Cardiac septum (tissue), 1 donor: ENCODE measurements around the gene TTI1. TPM values are rescaled to one million over a fixed set of nuclear protein-coding genes. Genes with fewer than 3 reads are reported as not detected.
"Not testable (repeated sequence)": the region's sequence is repeated elsewhere in the genome, so short reads cannot be mapped to it uniquely, and the experiment has no call there.

Source experiments
- DNase-seq: peaks from one replicate; pipeline ENCODE4 v3.0.0-alpha.2; 2020; ENCODE audit warnings: low spot score
- intact Hi-C: fragments of 100-400 bp; cut with DNase I; formaldehyde crosslinking; loops from one replicate; pipeline ENCODE4 v1.14.0; 2022
- total RNA-seq: library from RNA; stranded (reverse); fragmentation: NEBNext Ultra II Directional; extraction: Animal tissue kit (Norgen Biotek cat#: 25700); gene quantifications from one replicate; pipeline ENCODE4 v1.2.1, GENCODE V29; 2021
- donor health status: DM: no; HTN: no; CAD: no.

Gene TTI1
- total RNA-seq, 1 donor from 2014 or later = 11.4 TPM

DNA sequence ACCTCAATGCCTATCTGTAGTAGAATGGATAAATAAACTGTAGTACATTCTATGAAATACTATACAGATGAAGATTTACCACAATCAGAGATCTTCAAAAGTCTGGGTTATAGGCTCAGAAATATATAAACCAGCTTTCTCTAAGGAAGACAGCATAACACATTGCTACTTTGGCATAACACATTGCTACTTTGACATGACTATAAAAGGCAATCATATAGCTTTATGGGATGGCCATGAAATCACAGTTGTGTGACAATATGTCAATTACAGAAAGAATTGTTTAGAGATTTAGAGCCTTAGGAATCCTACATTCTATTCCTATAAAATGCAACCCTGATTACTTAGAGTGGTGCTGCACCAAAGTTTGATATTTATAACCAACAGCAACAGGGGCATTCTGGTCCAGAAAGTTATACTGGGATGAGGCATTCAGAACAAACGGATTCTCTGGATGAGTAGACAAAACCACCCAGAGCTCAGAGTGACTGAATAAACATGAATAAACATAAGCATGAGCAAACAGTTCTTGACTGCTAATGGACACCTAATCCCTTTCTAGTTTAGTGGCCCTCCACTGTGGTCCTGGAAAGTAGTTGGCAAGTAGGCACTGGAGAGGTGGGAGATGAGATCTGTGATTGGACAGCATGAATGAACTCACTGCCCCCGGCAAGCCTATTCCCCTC lies 12.0 kb downstream of the TTI1 start:
- intact Hi-C loops = no loop called here
- no peak for DNase-seq

DNA sequence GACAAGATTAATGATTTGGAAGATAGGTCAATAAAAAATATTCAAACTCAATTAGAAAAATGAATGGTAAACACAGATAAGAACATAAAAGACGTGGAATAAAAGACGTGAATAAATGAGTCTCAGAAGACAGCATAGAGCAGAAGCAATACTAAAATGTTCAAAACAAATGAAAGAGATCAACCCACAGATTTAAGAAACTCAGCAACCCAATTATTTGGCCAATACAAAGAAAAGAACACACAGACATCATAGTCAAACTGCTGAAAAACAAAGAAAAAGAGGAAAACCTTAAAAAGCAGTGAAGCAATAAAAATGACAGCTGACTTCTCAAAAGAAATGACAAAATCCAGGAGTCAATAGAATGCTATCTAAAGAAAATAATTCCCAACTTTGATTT lies 14.9 kb downstream of the TTI1 start:
- intact Hi-C loops = no loop called here

DNA sequence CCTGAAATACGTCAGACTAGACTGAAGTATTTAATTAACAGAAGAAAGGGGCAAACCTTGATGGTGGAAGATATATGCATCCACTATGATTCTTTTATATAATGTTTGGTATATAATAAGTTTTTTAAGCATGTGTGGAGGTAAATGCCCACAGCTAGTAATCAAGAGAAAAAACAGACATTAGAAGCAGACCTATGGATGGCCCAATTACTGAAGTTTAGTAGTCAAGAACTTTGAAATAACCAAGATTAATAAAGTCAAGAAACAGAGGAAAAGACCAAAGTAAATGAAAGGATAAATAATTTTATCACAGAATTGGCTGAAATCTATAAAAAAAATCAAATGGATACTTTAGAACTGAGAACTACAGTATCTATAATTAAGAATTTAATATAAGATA lies 15.3 kb downstream of the TTI1 start:
- intact Hi-C loops = no loop called here
- no peak for DNase-seq

More for the DNA sequence above, 14.9 kb downstream of the TTI1 start:
- DNase-seq = no peak

DNA sequence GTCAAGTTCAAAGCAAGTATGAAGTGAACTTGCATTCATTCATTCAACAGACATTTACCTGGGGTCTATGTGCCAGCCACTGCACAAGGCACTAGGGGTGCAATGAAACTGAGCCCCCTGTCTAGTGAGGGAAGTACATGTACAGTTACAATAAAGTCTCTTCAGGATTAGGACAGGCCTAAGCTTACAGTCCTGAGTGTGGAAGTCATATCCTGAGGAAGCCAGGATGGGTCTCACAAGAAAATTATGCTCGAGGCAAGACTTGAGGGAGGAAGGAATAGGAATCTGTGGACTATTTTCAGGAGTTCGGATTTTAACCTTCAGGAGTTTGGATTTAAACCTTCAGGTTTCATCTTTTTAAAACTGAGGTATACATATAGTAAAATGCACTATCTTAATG lies 19.4 kb downstream of the TTI1 start:
- no peak for DNase-seq
- intact Hi-C loops = no loop called here

DNA sequence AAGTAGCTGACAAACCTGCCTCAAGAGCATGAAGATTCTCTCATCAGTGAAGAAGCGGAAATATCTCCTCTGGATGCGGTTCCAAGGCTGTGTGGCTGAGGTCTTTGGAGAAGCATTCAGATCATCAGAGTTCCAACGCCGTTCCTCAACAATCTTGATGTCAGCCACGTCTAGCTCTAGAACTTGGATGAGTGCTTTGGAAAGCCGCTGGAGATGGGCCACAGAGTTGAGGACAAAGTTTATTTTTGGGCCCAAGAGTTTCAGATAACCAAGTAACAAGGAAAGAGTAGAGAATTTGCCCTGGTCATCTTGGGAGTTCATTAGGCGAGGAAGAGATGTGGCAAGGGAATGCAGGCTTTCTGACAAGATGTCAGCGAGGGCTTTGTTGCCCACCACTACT lies 20.9 kb downstream of the TTI1 start:
- DNase-seq = no peak

DNA sequence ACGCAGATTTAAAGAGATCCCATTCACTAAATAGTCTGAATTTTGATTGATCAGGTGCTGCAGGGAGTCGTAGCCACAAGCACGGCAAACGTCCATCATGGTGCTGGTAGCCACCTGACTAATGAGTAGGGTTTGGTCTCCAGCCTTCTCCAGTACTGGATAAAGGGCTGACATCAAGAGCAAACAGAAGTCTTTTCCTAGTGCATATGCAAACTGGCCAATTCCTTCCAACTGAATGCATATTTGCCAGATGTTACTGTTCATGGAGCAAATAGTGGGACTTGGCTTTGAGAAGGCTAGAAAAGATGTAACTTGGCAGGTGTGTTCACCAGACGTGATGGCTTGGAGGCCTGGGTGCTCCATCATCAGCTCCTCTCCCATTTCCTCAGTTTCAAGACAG lies 21.6 kb downstream of the TTI1 start:
- intact Hi-C loops = no loop called here
- no peak for DNase-seq

More for the DNA sequence above, 20.9 kb downstream of the TTI1 start:
- intact Hi-C loops = no loop called here

DNA sequence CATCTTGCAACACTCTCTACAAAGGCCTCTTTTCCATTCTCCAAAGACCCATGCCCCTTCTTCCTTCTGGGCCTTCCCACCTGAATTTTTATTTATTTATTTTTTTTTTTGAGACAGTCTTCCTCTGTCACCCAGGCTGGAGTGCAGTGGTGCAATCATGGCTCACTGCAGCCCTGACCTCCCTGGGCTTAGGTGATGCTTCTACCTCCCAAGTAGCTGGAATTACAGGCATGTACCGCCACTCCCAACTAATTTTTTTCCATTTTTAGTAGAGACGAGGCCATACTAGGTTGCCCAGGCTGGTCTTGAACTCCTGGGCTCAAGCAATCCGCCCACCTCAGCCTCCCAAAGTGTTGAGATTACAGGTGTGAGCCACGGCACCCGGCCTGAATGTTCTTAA lies 23.8 kb downstream of the TTI1 start:
- intact Hi-C loops, DNase-seq: not testable (repeated sequence)

DNA sequence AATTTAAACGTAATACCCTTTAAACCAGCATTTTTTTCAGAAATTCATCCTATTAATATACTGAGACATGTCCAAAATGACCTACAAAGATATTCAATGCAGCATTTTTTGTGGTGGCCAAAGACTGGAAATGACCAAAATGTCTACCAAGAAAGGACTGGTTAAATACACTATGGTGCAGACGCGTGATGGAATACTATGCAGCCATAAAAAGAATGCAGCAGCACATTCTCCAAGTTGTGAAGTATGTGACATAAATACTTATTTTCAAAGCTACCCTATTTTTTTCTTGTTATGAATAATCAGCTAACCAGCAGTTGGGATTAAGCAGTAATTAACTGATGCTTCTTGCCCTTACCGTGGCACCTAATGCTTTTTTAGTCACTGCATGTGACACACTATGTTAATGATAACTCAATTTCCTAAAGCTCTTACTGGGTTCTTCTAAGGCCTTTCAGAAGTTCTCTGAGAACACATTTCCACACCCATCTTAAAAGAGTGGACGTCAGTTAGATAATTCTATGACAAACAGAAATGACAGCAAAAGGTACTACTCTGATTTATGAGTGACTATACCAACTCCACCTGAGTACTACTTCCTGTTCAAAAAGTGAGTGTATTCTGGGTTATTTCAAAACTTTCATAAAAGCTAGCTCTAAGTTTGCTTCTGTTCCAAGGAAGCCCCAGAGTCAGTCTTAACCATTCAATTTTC lies 24.9 kb downstream of the TTI1 start:
- intact Hi-C loops = no loop called here
- no peak for DNase-seq

DNA sequence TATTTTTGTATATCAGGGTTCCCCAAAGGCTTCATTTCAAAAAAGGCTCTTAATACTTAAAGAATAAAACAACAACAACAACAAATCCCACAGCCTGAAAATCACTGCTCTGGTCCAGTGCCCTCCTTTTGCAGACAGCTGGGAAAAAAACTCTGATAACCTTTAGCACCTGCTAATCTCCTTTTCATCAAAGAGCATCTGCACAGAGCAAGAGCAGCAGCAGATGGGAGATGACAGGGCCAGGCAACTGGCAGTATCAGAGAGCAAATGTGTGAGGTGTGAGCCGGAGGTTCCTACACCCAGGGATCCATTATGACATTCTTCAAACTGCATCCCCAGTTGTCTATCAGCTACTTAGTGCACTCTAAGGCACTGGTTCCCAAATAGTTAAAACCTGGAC lies 25.7 kb downstream of the TTI1 start:
- no peak for DNase-seq
- intact Hi-C loops = no loop called here

DNA sequence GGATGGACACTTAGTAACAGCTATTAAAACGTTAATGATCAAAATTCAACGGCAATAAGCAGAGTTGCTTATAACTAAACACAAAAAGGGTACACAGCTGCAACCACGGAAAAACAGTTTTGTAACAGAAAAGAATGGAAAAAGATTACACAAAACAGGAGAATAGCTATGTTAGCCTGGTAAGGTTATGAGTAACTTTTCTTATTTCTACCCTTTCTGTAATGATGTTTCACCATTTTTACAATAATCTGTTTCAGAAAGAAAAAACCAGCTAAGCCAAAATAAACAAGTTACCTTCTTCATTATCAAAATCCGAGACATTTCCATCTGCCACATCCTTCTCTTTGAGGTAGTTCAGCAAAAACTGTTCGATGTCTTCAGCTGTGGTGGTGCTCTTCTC lies 27.4 kb downstream of the TTI1 start:
- intact Hi-C loops = no loop called here
- no peak for DNase-seq

DNA sequence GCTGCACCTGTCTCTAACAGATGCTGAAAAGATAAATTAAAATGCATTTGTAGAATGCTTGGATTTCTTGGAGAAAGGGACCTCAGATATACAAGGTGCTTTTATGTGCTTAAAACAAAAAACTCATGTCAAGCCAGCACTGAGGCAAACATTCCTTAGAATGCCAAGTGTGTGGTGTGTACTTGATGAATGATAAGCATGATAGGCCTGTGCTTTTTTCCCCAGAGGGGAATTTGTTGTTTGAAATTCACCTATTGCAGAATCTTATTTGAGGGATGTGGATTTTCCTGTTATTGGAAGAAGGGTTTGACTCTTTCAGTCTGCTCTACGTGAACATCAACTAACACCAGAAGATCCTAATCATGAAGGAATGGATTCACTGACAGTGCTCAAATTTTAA lies 28.8 kb downstream of the TTI1 start:
- DNase-seq = no peak
- intact Hi-C loops = no loop called here

DNA sequence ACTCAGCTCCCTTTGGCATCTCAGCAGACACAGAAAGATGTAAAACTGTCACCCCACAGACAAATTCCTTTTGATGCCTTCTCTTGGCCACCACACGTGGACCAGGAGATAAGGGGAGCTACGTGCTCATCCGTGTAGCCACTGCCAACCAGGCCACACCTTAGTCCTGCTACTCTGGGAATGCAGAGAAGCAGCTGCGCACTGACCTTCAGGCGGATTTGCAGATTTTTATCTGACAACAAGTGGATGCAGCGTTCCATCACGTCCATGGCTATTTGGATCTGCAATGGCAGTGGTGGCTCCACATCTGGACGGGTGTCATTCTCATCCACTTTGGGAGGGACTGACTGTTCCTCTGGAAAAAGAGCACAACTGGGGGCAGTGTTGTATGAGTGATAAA lies 30.8 kb downstream of the TTI1 start:
- intact Hi-C loops = no loop called here
- DNase-seq = no peak

DNA sequence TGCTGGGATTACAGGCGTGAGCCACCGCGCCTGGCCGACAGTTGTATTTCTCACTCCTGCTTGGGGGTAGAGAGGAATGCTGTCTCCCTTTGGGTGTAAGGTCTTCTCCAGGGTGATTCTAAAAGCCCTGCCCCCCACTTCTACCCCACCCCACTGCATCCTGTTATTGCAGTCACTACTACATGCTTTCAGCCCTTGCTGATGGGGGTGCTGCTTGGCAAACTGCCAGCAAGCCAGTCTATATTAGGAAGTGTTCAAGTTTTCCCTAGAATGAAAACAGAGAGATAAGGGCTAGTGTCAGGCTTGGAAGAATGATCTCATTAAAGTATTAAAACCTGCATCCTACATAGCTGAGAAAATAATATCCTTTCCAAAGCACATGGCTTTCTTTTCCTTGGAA lies 31.3 kb downstream of the TTI1 start:
- intact Hi-C loops = no loop called here
- no peak for DNase-seq

DNA sequence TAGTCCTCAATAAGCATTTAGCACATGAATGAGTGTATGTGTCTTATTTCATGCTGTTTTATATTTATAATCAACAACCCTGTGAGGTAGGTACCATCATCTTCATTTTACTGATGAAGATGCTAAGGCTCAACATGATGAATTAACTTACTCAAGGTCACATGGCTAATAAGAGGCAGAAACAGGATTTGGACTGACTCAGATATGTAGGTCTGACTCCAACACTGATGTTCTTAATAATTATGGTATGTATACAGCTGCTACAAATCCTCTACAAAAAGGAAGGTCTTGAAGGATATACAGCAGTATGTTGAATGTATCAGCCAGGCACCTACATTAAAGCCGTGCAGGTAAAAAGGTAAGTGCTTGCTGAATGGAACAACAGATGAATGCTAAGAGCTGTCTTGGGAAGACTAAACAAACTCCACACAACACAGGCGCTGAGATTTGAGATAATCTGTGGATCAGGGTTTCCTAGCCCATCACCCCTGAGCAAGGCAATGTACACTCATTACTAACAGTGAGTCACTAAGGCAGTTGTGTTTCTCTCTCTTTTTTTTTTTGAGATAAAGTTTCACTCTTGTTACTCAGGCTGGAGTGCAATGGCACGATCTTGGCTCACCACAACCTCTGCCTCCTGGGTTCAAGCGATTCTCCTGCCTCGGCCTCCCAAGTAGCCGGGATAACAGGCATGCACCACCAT lies 31.9 kb downstream of the TTI1 start:
- intact Hi-C loops = no loop called here
- DNase-seq = no peak

DNA sequence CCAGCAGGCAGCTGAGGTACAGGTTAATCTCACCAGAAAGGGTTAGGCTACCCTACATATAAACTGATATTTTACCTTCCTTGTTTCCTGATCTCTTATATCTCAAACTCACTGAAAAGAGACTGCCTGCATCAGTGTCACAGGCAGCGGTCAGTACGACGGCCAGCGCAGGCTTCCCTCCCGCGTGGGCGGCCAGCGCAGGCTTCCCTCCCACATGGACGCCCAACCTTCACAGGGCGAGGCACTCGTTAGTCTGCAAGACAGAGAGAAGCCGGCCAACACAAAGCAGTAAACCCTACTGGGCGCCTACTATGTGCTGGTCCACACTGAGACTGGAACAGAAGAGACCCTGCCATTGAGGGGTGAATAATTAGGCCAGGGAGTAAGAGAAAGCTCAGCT lies 33.0 kb downstream of the TTI1 start:
- DNase-seq = no peak
- intact Hi-C loops = no loop called here

DNA sequence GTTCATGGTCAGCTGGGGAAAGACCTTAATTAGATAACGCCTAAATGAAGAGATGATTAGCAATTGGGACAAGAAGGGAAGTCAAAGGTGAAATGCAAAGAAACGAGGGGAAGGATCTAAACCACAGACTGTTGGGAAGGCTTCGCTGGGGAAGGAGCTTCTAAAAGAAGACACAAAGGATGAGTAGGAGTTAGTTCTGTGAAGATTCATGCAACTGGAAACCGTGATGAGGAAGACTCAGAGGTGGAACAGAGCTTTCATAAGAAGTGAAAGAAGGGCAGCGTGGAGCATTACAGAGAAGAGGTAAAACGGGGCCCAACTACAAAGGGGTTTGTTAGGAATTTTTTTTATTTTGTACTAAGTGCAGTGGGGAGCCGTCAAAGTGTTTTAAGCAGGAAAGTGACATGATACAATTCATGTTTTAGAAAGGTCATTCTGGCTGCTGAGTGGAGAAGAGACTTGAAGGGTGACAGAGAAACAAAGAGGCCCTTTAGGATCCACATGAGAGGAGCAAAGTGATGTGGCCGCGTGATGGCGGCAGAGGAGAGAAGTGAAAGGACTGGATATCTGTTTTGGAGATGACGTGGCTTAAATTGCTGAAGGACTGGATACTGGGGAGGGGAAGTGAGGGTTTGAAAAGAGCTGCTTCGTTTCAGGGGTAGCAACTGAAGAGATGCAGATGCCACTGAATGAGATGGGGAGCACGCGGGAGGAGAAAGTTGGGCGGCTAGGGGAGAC lies 33.6 kb downstream of the TTI1 start:
- DNase-seq = no peak
- intact Hi-C loops = loop anchor here (10.0 kb wide), 2 partner anchors 245 to 345 kb away; no protein-coding TSS in a partner anchor

DNA sequence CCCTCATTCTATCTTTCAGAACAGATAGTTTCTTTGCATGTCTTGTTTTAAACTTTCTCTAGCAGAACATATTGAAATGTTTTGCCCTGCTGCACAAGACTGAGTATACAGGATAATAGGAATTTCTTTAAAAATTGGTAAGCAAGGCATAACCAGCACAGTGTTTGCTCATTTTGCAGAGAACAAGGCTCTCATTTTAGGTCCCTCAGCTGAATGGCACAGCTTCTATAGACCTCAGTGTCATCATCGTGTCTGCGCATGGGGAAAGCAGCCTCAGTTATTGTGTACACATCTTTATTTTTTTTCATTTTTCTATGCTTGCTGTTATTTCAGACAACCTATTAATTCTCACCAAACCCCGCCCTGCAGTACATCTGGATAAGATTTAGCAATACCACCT lies 35.7 kb downstream of the TTI1 start:
- intact Hi-C loops = loop anchor here (10.0 kb wide), 2 partner anchors 243 to 343 kb away; no protein-coding TSS in a partner anchor
- DNase-seq = no peak

DNA sequence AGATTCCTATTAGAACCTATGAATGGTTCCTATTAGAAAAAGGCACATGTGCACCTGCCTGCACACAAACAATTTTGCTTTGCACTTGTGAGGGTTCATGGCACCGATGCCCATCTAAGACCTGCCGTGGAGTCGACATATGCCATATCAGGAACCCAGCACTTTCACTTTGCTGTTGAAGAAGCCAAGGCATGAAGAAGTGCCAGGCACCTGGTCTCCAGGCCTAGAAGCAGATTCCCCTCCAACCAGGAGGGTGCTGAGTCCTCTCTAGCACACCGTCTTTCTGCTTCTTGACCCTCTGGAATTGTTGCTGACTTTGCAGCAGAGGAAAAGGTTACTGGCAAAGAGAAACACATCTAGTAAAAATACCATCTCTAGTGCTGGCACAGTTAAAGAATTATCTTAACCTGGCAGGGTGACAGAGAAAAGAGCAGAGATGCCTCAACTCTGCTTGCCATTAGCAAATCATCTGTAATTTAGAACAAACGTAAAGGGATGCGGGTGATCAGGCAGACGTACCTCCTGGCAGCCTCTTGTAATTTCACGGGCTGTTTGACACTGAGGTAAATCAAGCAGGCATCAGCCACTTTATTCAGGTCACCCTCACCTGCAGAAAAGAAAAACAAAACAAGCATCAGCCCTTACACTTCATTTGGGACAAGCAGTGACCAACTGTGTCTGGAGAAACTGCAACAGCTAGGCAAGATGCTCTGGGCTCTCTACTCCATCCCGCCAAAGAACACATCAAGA lies 37.2 kb downstream of the TTI1 start:
- intact Hi-C loops = loop anchor here (10.0 kb wide), 2 partner anchors 241 to 341 kb away; no protein-coding TSS in a partner anchor
- no peak for DNase-seq

DNA sequence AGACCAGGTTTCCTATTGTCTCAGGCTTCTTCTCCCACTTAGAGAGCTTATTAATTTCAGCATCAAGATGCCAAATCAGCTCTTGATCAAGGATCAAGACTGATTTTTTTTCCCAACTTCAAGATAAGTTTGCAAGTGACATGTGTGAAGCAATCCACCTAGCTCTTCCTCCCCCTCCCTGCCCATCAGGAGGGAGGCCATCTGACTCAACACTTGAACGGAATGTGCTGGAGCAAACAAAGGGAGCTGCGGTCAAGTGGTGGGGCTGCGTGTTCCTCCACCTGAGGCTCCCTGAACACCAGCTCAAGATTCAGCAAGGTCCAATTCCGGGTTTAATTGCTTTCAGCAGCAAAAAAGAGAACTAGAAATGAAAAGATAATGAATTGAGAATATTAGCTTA lies 38.7 kb downstream of the TTI1 start:
- no peak for DNase-seq
- intact Hi-C loops = loop anchor here (5.0 to 10.0 kb wide), 5 partner anchors 92 to 432 kb away; partner anchors contain the start of gene VSTM2L
